GM10266 (cell line): Measurements from ENCODE around the gene MACROH2A2.
"Not testable (repeated sequence)": the region's sequence is repeated elsewhere in the genome, so short reads cannot be mapped to it uniquely, and the experiment has no call there.

Source experiments
- DNase-seq: peaks from one replicate; pipeline ENCODE4 v3.0.0; 2012; ENCODE audit errors: extremely low spot score
- TF ChIP-seq, protein P1 (sequence below): IDR thresholded peaks from 2 replicates; pipeline ENCODE4 v1.5.1; 2012; ENCODE audit warnings: mild to moderate bottlenecking, low read depth; ENCODE audit not compliant: control insufficient read depth, insufficient read depth; ENCODE audit errors: missing control alignments

MACROH2A2 gene

DNA sequence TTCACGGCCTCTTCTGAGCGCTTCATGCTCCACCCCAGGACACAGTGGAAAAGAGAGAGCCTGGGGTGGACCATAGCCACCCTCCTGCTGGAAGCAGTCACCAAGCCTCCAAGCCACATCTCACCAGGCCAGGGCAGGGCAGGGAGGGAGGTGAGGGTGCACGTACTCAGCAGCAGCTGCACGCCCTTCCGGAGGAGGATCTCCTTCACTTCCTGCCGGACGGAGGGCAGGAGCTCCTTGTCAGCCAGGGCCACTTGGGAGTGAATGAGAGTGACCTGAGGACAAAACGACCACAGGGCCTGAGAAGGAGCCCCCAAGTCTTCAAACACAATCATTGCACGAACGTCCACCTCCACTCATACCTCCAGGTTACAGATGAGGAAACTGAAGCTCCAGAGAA, 65.0 kb downstream of the MACROH2A2 start:
- DNase-seq, result no peak
- TF ChIP-seq, protein P1, sequence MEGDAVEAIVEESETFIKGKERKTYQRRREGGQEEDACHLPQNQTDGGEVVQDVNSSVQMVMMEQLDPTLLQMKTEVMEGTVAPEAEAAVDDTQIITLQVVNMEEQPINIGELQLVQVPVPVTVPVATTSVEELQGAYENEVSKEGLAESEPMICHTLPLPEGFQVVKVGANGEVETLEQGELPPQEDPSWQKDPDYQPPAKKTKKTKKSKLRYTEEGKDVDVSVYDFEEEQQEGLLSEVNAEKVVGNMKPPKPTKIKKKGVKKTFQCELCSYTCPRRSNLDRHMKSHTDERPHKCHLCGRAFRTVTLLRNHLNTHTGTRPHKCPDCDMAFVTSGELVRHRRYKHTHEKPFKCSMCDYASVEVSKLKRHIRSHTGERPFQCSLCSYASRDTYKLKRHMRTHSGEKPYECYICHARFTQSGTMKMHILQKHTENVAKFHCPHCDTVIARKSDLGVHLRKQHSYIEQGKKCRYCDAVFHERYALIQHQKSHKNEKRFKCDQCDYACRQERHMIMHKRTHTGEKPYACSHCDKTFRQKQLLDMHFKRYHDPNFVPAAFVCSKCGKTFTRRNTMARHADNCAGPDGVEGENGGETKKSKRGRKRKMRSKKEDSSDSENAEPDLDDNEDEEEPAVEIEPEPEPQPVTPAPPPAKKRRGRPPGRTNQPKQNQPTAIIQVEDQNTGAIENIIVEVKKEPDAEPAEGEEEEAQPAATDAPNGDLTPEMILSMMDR, result no peak

DNA sequence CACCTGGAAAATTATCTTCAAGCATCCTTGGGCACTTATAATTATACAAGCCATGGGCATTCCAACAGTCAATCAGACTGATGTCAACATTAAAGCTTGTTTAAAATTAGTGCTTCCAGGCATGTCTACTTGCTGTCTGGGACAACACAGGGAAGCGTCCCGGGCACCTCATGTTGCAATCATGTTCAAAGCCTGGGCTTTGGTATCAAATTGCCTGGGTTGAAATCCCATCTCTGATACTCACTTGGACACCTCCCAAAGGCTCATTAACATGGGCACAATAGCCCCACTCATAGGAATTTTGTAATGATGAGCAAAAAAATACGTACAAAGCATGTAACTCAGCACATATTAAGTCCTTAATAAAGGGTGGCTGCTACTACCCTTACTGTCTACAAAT, 65.5 kb downstream of the MACROH2A2 start:
- TF ChIP-seq, protein P1, result no peak
- no peak for DNase-seq

DNA sequence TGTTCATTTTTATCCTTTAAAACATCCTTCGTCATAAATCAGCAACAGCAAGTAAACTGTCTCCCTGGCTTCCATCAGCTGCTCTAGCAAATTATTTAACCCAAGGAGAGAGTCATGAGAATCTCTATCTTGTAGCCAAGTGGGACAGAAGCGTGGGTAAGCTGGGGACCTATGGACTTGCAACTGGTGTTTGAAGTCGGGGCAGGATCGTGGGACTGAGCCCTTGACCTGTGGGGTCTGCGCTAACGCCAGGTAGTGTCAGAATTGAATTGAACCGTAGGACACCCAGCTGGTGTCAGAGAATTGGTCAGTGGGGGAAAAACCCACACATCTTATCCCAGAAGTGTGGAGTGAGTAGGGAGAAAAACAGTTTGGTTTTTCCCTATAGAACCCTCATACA, 66.6 kb downstream of the MACROH2A2 start:
- no peak for DNase-seq
- TF ChIP-seq, protein P1, result no peak

DNA sequence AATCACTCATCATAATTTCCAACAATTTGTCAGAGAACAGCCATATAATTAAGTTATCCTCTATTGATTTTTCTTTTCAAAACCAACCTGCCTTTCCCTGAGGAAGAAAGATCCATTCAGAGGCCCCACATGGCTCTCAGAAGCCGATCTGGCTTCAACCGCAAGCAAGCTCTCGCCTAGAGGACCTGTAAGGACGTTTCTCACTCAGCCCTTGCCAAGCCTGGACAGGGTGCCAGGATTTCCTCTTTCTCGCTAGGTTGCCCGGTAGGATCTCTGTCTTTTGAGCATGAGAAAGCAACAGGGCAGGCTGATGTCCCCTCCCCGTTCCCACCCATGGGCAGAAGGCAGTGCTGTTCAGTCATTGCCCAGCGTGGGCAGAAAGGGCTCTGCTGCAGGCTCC, 67.0 kb downstream of the MACROH2A2 start:
- no peak for DNase-seq
- TF ChIP-seq, protein P1, result no peak

DNA sequence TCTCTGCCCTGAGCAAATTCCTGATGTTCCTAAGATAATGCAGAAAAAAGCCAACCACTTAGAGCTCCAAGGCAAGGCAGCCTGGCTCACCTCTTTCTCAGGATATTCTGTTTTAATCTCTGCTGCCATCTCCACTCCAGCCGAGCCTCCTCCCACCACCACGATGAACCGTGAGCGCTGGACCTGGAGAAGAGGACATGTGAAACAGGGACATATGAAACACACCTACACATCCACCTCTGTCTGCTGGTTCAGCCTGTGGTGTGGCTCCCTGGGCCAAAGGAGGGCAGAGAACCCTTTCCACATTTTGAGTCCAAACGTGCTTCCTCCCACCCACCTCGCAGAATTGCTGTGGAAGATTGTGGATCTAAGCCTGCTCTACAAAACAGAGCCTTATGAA, 67.8 kb downstream of the MACROH2A2 start:
- TF ChIP-seq, protein P1, result no peak

DNA sequence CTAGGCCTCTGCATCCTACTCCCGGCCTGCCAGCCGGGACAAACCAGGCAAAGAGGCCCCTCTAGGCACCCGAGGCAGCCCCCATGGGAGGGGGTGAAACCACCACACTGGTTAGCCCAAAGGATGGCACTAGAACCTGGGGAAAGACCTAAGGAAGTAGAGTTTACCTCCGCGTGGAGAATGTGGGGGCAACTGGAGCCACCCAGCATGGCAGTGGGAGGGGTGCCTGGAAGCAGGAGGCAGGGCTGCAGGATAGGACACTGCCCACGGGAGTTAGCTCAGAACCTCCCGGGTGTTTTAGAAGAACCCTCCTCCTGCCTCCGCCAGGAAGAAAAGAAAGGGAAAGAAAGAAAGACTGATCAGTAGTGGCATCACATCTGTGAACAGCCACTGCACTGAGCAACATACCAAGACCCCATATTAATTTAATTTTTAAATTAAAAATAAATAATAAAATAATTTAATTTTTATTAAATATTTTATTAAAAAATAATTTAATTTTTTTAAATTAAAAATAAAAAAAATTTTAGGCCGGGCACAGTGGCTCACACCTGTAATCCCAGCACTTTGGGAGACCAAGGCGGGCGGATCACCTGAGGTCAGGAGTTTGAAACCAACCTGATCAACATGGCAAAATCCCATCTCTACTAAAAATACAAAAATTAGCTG, 68.8 kb downstream of the MACROH2A2 start:
- DNase-seq, result no peak
- TF ChIP-seq, protein P1, result no peak

More for the DNA sequence above, 67.8 kb downstream of the MACROH2A2 start:
- no peak for DNase-seq

DNA sequence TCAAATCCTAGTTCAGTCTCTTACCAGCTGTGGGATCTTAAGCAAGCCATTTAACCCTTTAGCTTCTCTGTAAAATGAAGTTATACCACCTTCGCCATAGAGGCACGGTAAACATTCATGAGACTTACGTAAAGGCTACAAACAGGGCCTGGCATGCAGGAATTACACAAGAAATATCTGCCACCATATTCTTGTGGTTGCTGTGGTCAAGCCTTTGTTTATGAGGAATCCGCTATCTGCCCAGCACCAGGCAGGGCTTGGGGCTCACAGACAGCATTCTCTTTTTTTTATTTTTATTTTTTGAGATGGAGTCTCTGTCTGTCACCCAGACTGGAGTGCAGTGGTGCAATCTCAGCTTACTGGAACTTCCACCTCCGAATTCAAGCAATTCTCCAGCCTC, 70.1 kb downstream of the MACROH2A2 start:
- TF ChIP-seq, protein P1, result no peak
- DNase-seq, result no peak

DNA sequence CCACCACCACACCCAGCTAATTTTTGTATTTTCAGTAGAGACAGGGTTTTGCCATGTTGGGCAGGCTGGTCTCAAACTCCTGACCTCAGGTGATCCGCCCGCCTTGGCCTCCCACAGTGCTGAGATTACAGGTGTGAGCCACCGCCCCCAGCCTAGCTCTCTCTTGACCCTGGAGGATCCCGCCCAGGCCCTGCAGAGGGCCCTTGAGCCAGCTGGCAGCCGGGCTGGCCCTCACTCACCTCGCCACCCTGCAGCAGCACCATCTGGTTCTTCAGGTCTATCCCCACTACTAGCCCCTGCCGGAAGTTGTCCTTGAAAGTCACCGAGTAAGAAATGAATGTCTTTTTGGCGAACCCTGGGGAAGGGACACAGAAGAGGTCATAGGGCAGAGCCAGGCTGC, 70.5 kb downstream of the MACROH2A2 start:
- DNase-seq, result not testable (repeated sequence)
